ENCODE results near the gene GRIN2A.
A peak's percentile ranks its signal among the peaks of the same experiment; 100 is the strongest.

The GRIN2A gene

DNA sequence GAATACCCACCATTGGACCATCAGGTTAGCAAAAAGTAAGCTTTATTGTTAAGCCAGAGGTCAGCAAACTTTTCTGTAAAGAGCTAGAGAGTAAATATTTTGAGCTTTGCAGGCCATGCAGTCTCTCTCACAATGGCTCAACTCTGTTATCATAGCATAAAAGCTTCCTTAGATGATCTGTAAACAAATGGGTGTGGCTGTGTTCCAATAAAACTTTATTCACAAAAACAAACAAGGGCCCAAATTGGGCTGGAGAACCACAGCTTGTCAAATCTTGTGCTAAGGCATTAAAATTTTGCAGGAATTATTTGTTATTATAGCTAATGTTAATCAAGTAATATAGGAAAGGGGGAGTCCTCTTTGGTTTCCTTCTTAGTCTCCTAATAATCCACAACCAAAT lies 153.6 kb downstream of the GRIN2A start:
- no peaks in the 10 kb centered on the region for H3K36me3 Mint-ChIP-seq (ENCODE audit: low read depth)
- H3K9me3 Mint-ChIP-seq, result no peaks in the 10 kb centered on the region
- H3K27ac Mint-ChIP-seq, result no peak overlapping the region

GRCh38 chr16:10027553-10027952 lies 154.7 kb downstream of the GRIN2A start:
- H3K4me3 Mint-ChIP-seq, result no peak overlapping the region
- no peaks in the 10 kb centered on the region for H3K36me3 Mint-ChIP-seq (ENCODE audit: low read depth)
- TF ChIP-seq, protein P1, sequence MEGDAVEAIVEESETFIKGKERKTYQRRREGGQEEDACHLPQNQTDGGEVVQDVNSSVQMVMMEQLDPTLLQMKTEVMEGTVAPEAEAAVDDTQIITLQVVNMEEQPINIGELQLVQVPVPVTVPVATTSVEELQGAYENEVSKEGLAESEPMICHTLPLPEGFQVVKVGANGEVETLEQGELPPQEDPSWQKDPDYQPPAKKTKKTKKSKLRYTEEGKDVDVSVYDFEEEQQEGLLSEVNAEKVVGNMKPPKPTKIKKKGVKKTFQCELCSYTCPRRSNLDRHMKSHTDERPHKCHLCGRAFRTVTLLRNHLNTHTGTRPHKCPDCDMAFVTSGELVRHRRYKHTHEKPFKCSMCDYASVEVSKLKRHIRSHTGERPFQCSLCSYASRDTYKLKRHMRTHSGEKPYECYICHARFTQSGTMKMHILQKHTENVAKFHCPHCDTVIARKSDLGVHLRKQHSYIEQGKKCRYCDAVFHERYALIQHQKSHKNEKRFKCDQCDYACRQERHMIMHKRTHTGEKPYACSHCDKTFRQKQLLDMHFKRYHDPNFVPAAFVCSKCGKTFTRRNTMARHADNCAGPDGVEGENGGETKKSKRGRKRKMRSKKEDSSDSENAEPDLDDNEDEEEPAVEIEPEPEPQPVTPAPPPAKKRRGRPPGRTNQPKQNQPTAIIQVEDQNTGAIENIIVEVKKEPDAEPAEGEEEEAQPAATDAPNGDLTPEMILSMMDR (IDR thresholded peaks at IDR 0.05), result no peak
- H3K27me3 Mint-ChIP-seq (ENCODE audit: low read depth, poor library complexity), result peaks cover 3% of the 10 kb centered on the region
- no peaks in the 10 kb centered on the region for H3K9me3 Mint-ChIP-seq
- no peaks in the 10 kb centered on the region for H3K4me1 Mint-ChIP-seq
- no peak overlapping the region for H3K27ac Mint-ChIP-seq
- no peak for DNase-seq

More for the DNA sequence above, 153.6 kb downstream of the GRIN2A start:
- peaks cover 2% of the 10 kb centered on the region for H3K27me3 Mint-ChIP-seq (ENCODE audit: low read depth, poor library complexity)
- TF ChIP-seq, protein P1 (IDR thresholded peaks at IDR 0.05), result no peak
- H3K4me1 Mint-ChIP-seq, result peaks cover 6% of the 10 kb centered on the region
- DNase-seq, result no peak
- no peak overlapping the region for H3K4me3 Mint-ChIP-seq

- Mint-ChIP-seq H3K4me3 (no peak overlapping the region), H3K9me3 (no peaks in the 10 kb centered on the region), H3K27me3 (ENCODE audit: low read depth, poor library complexity) (peaks cover 4% of the 10 kb centered on the region), H3K4me1 (no peaks in the 10 kb centered on the region), H3K27ac (no peak overlapping the region), H3K36me3 (ENCODE audit: low read depth) (no peaks in the 10 kb centered on the region)
- no peak for DNase-seq
- TF ChIP-seq, protein P1 (IDR thresholded peaks at IDR 0.05), result no peak
These were observed 155.6 kb downstream of the GRIN2A start for GRCh38 chr16:10026593-10026992.

DNA sequence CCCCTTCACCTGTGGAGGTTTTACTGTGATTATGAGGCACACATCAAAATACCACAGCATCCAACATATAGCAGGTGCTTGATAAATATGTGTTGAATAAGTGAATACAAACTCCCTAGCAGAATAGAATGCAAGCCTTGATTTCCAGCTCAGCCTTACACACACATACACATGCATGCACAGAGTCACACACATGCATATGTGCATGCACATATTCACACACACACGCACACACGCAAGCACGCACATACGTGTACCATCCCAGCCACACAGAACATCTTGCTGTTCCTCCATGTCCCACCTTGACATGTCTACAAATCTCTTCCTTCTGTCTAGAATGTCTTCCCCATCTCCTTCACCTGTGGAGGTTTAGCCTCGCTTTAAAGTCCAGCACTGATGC lies 160.1 kb downstream of the GRIN2A start:
- no peak overlapping the region for H3K4me3 Mint-ChIP-seq
- no peak for DNase-seq
- TF ChIP-seq, protein P1 (IDR thresholded peaks at IDR 0.05), result no peak
- no peak overlapping the region for H3K27ac Mint-ChIP-seq
- H3K36me3 Mint-ChIP-seq (ENCODE audit: low read depth), result no peaks in the 10 kb centered on the region
- no peaks in the 10 kb centered on the region for H3K4me1 Mint-ChIP-seq
- no peaks in the 10 kb centered on the region for H3K9me3 Mint-ChIP-seq
- H3K27me3 Mint-ChIP-seq (ENCODE audit: low read depth, poor library complexity), result peaks cover 8% of the 10 kb centered on the region

GRCh38 chr16:10020866-10021265 lies 161.4 kb downstream of the GRIN2A start:
- TF ChIP-seq, protein P1 (IDR thresholded peaks at IDR 0.05), result no peak
- H3K36me3 Mint-ChIP-seq (ENCODE audit: low read depth), result no peaks in the 10 kb centered on the region
- no peaks in the 10 kb centered on the region for H3K4me1 Mint-ChIP-seq
- no peaks in the 10 kb centered on the region for H3K9me3 Mint-ChIP-seq
- H3K27me3 Mint-ChIP-seq (ENCODE audit: low read depth, poor library complexity), result peaks cover 8% of the 10 kb centered on the region
- no peak overlapping the region for H3K4me3 Mint-ChIP-seq
- no peak for DNase-seq
- no peak overlapping the region for H3K27ac Mint-ChIP-seq

DNA sequence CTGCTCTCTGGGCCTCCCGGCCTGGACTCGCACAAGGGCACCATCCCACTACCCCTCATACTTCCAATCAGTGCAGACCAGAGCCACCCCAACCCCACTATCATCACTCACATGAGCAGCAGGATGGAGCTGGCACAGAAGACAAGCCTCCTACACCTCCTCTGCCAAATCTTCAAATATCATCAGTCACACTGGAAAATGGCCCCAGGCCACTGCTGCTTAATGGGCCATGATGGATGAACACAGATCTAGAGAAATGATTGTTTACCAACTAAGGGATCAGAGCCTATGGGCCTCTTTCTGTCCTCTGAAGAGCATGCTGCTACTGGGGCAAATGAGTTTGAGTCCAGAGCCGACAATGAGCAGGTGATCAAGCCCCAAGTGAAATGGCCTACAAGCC lies 165.5 kb downstream of the GRIN2A start:
- peak overlapping the region; percentile 20 for H3K27ac Mint-ChIP-seq

More for the DNA sequence above, 165.5 kb downstream of the GRIN2A start:
- no peak for DNase-seq
- Mint-ChIP-seq H3K27me3 (ENCODE audit: low read depth, poor library complexity) (peaks cover 6% of the 10 kb centered on the region), H3K4me1 (peaks cover 4% of the 10 kb centered on the region), H3K36me3 (ENCODE audit: low read depth) (no peaks in the 10 kb centered on the region), H3K4me3 (no peak overlapping the region), H3K9me3 (no peaks in the 10 kb centered on the region)
- TF ChIP-seq, protein P1 (IDR thresholded peaks at IDR 0.05), result no peak

Measured in nephron progenitor cell (in vitro differentiated cells).